H1 (cell line): ENCODE measurements around the gene S100A8. TPM values are rescaled to one million over a fixed set of nuclear protein-coding genes. Genes with fewer than 3 reads are reported as not detected.

Experiments
- BACH1 ChIP-seq: IDR thresholded peaks from 2 replicates; pipeline ENCODE4 v1.6.1; 2012; ENCODE audit warnings: low read length, improper control_type of control experiment
- CHD1 ChIP-seq: IDR thresholded peaks from 2 replicates; pipeline ENCODE4 v1.6.1; 2012; ENCODE audit warnings: low read depth, low read length, improper control_type of control experiment
- RBBP5 ChIP-seq: IDR thresholded peaks from 2 replicates; pipeline ENCODE4 v1.7.1; 2012; ENCODE audit warnings: low read depth, mild to moderate bottlenecking, inconsistent platforms, low read length, moderate library complexity, borderline replicate concordance
- TEAD4 ChIP-seq: IDR thresholded peaks from 2 replicates; pipeline ENCODE4 v1.6.1; 2012; ENCODE audit warnings: low read depth, low read length, inconsistent platforms, mixed read lengths
- polyA plus RNA-seq, 7 experiments: library from polyadenylated mRNA; depleted of rRNA in 3 of 7; stranded (reverse) in 5 of 7; unstranded in 2 of 7; fragments of >200 nt in 5 of 7; fragments of 200-250 nt in 2 of 7; gene quantifications; 1 replicate in 5 of 7; 2 replicates in 1 of 7; 4 replicates in 1 of 7; pipeline versions ENCODE4 v1.2.1 to v1.2.3, GENCODE V29; 2011 to 2013; ENCODE audit warnings: missing spikeins in 2 of 7, mixed read lengths in 2 of 7
- total RNA-seq: library from RNA; stranded (reverse); fragmentation: NEBNext Ultra II Directional; extraction: Animal tissue kit (Norgen Biotek cat#: 25700); gene quantifications from 2 replicates; pipeline ENCODE4 v1.2.1, GENCODE V29; 2021

The S100A8 gene
- total and polyA plus RNA-seq, 2 of the 8 experiments (the other 6 are each of a cell fraction or from before 2014, with no cell fraction given), result not detected

- no peak for TF ChIP-seq RBBP5
- no peak for TF ChIP-seq TEAD4
- no peak for TF ChIP-seq BACH1
- TF ChIP-seq CHD1, result no peak
Observed at GRCh38 chr1:153354515-153355193, 36.2 kb downstream of the S100A8 start (continued).
